Cardiac septum (tissue), 1 donor: Measurements from ENCODE around the gene TYK2. TPM values are rescaled to one million over a fixed set of nuclear protein-coding genes. Genes with fewer than 3 reads are reported as not detected.

Experiments used
- DNase-seq: peaks from one replicate; pipeline ENCODE4 v3.0.0-alpha.2; 2020; ENCODE audit warnings: low spot score
- intact Hi-C: fragments of 100-400 bp; cut with DNase I; formaldehyde crosslinking; loops from one replicate; pipeline ENCODE4 v1.14.0; 2022
- long read RNA-seq: library from polyadenylated mRNA; unstranded; transcript quantifications from one replicate; pipeline ENCODE4 v2.0.0, GENCODE V29; 2021
- total RNA-seq: library from RNA; stranded (reverse); fragmentation: NEBNext Ultra II Directional; extraction: Animal tissue kit (Norgen Biotek cat#: 25700); gene quantifications from one replicate; pipeline ENCODE4 v1.2.1, GENCODE V29; 2021
- donor health status: DM: no; HTN: no; CAD: no.

TYK2 gene
- 66.2 TPM for total RNA-seq
- long read RNA-seq, full-length matches to known transcripts = 14 of 71 reads
- long read RNA-seq, partial matches to known transcripts = 31 of 71 reads
- long read RNA-seq, other reads (novel, unspliced or antisense) = 26 of 71 reads

GRCh38 chr19:10380313-10381102 is at the start of gene TYK2:
Gene TYK2 (minus strand): TSS chr19:10380572. CDS start chr19:10378406, 2,166 bp downstream.
- intact Hi-C loops = loop anchor here (2.0 to 10.0 kb wide), 2 partner anchors 46 to 446 kb away; partner anchors contain the start of gene OLFM2
- DNase-seq = peak; percentile 99

- no peak for DNase-seq
- intact Hi-C loops = no loop called here
These were observed 48.6 kb upstream of the TYK2 start for GRCh38 chr19:10428996-10429381.

- intact Hi-C loops = no loop called here
- no peak for DNase-seq
These were observed 46.8 kb upstream of the TYK2 start for GRCh38 chr19:10427169-10427568.

GRCh38 chr19:10424011-10424637 is 43.8 kb upstream of the TYK2 start:
- intact Hi-C loops = no loop called here
- DNase-seq = peak; percentile 87

- DNase-seq = no peak
- intact Hi-C loops = no loop called here
These were observed 42.5 kb upstream of the TYK2 start for GRCh38 chr19:10422846-10423245.

GRCh38 chr19:10422046-10422461 is 41.7 kb upstream of the TYK2 start:
- intact Hi-C loops = no loop called here
- DNase-seq = no peak

- intact Hi-C loops = no loop called here
- DNase-seq = no peak
These were observed 41.1 kb upstream of the TYK2 start for GRCh38 chr19:10421240-10422045.

- no peak for DNase-seq
- intact Hi-C loops = no loop called here
These were observed 40.3 kb upstream of the TYK2 start, which contains the start of gene PDE4A for GRCh38 chr19:10420444-10421239. Gene PDE4A (plus strand): TSS chr19:10420538. CDS start chr19:10420765, 227 bp downstream.

GRCh38 chr19:10419646-10420443 is 39.5 kb upstream of the TYK2 start:
- intact Hi-C loops = no loop called here
- no peak for DNase-seq

GRCh38 chr19:10419200-10419645 is 38.9 kb upstream of the TYK2 start:
- DNase-seq = no peak
- intact Hi-C loops = no loop called here

GRCh38 chr19:10418485-10419199 is 38.3 kb upstream of the TYK2 start:
- intact Hi-C loops = no loop called here
- no peak for DNase-seq

GRCh38 chr19:10418235-10418484 is 37.8 kb upstream of the TYK2 start:
- intact Hi-C loops = no loop called here
- DNase-seq = no peak

GRCh38 chr19:10417541-10418234 is 37.3 kb upstream of the TYK2 start:
- no peak for DNase-seq
- intact Hi-C loops = no loop called here

GRCh38 chr19:10416380-10417257 is 36.2 kb upstream of the TYK2 start:
- peak; percentile 89 for DNase-seq
- intact Hi-C loops = no loop called here

- DNase-seq = no peak
These were observed 35.7 kb upstream of the TYK2 start for GRCh38 chr19:10416083-10416379.

GRCh38 chr19:10412257-10412977 is 32.0 kb upstream of the TYK2 start:
- no peak for DNase-seq
- intact Hi-C loops = no loop called here

More at GRCh38 chr19:10416083-10416379, 35.7 kb upstream of the TYK2 start:
- intact Hi-C loops = no loop called here
